Coronary artery (tissue), 2 donors: ENCODE data around the gene MGAT4B.

Experiments
- DNase-seq: peaks from one replicate; pipeline ENCODE4 v3.0.0-alpha.2; 2017; ENCODE audit warnings: low spot score
- H3K27ac ChIP-seq, 2 donors: fragments of 200-600 bp; sonication (generic); one replicate each; pipeline ENCODE4 v1.5.1; 2016 to 2019
- H3K4me3 ChIP-seq: fragments of 200-600 bp; sonication (generic); 2 replicates; pipeline ENCODE4 v1.5.1; 2016; ENCODE audit warnings: mild to moderate bottlenecking, moderate library complexity
- TF ChIP-seq, protein P1 (sequence below): fragments of 200-600 bp; sonication (generic); IDR thresholded peaks from one replicate; pipeline ENCODE4 v1.5.1; 2019; ENCODE audit warnings: antibody characterized with exemption

The MGAT4B gene

DNA sequence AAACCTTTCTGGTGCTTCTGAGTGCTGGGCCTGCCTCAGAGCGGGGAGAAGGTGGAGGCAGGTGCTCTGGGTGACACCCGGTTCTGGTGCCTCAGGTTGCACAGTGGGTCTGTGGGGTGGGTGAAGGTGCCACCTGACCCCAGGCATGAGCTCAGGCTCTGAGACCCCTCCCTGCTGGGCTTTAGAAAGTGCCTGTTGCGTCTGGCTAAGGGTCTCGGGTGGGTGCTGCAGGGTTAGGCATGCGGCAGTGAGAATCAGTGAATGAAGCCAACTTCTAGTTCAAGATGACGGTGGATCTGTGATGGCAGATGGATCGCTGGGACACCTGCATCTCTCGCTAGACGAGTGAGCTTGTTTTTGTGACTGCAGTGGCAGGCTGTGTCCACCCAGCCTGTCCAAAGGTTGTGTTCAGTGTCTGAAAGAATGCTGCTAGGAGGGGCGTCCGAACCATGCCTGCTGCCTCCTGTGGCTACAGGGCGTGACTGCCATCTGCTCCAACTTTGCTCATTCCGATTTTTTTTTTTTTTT, 19.1 kb upstream of the MGAT4B start:
- H3K4me3 ChIP-seq = no peak overlapping the region
- H3K27ac ChIP-seq = no peak overlapping the region
- TF ChIP-seq, protein P1, sequence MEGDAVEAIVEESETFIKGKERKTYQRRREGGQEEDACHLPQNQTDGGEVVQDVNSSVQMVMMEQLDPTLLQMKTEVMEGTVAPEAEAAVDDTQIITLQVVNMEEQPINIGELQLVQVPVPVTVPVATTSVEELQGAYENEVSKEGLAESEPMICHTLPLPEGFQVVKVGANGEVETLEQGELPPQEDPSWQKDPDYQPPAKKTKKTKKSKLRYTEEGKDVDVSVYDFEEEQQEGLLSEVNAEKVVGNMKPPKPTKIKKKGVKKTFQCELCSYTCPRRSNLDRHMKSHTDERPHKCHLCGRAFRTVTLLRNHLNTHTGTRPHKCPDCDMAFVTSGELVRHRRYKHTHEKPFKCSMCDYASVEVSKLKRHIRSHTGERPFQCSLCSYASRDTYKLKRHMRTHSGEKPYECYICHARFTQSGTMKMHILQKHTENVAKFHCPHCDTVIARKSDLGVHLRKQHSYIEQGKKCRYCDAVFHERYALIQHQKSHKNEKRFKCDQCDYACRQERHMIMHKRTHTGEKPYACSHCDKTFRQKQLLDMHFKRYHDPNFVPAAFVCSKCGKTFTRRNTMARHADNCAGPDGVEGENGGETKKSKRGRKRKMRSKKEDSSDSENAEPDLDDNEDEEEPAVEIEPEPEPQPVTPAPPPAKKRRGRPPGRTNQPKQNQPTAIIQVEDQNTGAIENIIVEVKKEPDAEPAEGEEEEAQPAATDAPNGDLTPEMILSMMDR = no peak

DNA sequence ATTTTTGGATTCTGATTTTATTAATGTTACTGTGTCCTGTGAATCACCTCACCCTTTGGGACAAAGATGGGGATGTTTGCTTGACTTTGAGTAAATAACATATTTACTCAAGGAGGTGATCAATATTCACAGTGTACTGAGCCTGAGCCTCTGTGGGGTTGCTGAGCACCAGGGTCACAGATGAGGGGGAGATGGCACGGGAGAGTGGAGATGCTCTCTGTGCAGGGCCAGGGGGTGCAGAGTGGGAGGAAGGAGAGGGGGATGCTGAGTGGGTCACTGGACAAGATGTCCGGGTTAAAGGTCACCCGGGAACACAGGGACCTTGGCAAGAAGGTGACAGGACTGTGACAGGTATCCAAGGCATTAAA, 18.1 kb upstream of the MGAT4B start:
- TF ChIP-seq, protein P1 = no peak
- Histone ChIP-seq H3K4me3 (peak overlapping the region; percentile 16), H3K27ac (no peak overlapping the region)
- DNase-seq = no peak

More for the DNA sequence above, 19.1 kb upstream of the MGAT4B start:
- DNase-seq = no peak

DNA sequence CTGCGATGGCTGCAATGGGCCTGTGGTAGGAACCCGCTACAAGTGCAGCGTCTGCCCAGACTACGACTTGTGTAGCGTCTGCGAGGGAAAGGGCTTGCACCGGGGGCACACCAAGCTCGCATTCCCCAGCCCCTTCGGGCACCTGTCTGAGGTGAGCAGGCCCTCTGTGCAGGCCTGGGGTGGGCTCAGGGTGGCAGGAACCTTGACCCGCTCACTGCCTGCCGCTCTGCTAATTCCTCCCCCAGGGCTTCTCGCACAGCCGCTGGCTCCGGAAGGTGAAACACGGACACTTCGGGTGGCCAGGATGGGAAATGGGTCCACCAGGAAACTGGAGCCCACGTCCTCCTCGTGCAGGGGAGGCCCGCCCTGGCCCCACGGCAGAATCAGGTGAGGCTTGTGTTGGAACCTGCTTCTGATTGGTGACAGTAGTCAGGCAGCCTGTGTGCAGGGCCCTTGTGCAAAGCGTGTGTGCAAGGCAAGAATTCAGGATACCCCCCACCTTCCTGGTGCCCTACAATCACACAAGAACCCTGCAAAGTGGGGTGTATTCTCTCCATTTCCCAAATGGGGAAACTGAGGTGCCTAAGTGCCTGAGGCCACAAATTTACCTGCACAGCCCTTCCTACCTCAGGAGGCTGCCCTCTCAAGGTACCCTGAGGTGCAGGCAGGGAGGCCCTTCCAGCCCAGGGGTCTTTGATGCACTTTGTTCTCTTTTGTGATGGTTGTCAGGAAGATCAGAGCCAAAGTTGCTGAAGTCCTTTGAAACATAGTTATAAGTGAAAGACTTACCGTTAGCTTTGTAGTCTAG, 17.5 kb upstream of the MGAT4B start:
- DNase-seq = no peak
- peak overlapping the region; percentile 49 for H3K4me3 ChIP-seq
- peak overlapping the region in 1 of 2 donors; percentile 7 for H3K27ac ChIP-seq
- TF ChIP-seq, protein P1 = no peak

DNA sequence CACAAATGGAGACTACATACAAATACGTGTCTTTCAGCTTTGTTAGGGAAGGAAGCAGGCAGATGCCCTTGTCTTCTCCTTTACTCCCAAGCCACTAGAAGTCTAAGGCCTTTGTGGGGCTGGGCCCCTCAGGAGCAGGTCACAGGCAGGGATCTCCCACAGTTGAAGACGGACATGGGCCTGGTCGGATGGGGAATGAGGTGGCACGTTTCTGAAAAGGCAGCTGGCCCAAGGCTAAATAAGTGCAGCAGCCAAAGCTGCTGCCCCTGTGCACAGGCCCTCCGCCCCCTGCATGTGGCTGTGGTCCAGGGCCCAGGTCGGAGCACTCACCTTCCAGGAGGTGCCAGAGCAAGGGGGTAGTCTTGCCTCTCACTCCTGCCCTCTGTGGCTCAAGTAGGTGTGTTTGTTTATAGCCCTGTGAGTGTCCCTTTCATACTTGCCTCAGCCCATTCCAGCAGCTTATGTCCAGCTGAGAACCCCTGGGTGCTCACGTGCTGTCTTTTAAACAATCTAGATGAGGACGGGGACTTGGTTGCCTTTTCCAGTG, 15.9 kb upstream of the MGAT4B start:
- no peak for DNase-seq
- Histone ChIP-seq H3K4me3 (peak overlapping the region; percentile 96), H3K27ac (peak overlapping the region; percentile 100)
- TF ChIP-seq, protein P1 = no peak

DNA sequence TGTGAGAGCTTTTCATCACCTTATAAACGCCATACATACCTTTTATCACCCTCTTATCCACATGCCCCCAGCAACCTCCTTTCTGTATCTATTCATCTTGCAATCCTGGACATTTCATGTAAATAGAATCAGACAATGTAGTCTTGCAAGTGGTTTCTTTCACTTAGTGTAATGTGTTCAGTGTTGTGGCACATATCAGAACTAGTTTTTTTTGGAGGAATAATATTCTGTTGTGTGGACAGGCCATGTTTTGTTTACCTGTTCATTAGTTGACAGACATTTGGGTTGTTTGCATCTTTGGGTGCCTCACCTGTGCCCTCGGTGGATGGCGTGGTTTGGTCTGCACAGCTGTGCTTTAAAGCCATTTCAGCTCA, 15.4 kb upstream of the MGAT4B start:
- Histone ChIP-seq H3K4me3 (peak overlapping the region; percentile 96), H3K27ac (peak overlapping the region; percentile 100)
- TF ChIP-seq, protein P1 = no peak
- DNase-seq = no peak

DNA sequence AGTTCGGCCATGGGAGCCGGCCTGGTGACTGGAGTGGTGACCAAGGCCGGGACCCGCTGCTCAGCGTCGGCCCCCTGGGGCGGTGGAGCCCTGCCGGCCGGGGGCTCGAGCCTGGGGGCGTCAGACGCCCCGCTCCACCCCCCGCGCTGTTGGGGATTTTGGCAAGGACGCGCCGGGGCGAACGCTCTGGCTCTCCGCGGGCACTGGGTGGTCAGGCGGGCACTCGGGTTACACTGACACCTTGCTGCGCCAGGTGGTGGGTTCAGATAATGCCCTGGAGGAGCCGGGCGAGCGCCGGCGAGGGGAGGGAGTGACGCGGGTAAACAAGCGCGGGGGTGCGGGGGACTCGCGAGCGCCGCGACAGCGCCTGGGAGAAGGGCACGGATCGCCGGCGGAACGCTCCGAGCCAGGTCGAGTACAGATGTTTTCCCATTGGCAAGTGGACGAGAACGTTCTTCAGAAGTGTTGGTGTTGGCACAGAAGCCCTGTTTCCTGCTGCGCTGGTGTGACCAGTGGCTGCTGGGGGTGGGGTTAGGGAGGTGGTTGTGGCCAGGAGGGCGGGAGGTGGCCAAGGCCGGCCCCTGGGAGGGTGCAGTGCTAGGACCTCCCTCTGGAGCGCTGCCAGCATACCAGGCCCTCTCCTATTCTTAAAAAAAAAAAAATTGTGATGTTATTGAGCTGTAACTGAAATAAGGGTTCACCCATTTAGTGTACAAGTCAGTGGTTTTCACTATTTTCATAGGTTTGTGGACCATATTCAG, 14.8 kb upstream of the MGAT4B start:
- TF ChIP-seq, protein P1 = no peak
- peak; percentile 98 for DNase-seq
- H3K4me3 ChIP-seq = peak overlapping the region; percentile 96
- H3K27ac ChIP-seq = peak overlapping the region; percentile 100
